ENCODE measurements around the gene MAGI1. TPM values are rescaled to one million over a fixed set of nuclear protein-coding genes. Genes with fewer than 3 reads are reported as not detected.

MAGI1 gene
- polyA plus RNA-seq, 1 of the 3 experiments (the other 2 are of a cell fraction): 10.3 TPM

DNA sequence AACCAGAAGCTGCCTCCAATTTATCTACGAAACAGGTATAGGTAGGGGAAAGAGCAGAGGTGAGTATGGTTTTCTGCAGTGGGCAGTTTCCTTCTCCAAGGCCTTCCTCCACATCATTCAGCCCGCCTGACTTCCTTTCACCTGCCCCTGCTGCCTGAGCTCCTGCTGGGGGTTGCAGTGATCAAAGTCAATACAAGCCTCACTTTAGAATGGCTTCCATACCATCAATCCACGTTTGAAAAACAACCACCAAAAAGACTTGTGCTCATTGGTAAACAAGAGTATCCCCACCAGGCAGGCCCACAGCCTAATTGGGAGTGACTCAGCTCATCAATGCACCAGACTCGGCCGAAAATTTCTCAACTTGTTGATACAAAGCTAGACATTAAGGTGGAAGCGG, 159.9 kb downstream of the MAGI1 start:
- Histone ChIP-seq H3K79me2 (ENCODE audit: insufficient read depth) (peaks cover 57% of the 10 kb centered on the region; the same call in 1 of the 2 replicates), H3K9me3 (no peaks in the 10 kb centered on the region), H3F3A (replicated peaks; ENCODE audit: insufficient read depth) (no peaks in the 10 kb centered on the region), H3K4me3 (ENCODE audit: low read depth in 2 of 2, low read length in 1 of 2) (no peak overlapping the region), H3K4me1 (ENCODE audit: control insufficient read depth in 1 of 2, insufficient read depth in 2 of 2, low read depth in 1 of 2, low read length in 1 of 2) (peaks cover 0 to 4% of the 10 kb centered on the region in 2 experiments; a peak in 1 of 4 replicates), H4K20me1 (ENCODE audit: insufficient read depth) (peaks cover 8% of the 10 kb centered on the region; the same call in 1 of the 2 replicates), H3K4me2 (no peak overlapping the region), H3K9ac (no peak overlapping the region), H3K36me3 (replicated peaks in 1 of 2; ENCODE audit: control insufficient read depth in 1 of 2, insufficient read depth in 2 of 2, low read length in 1 of 2) (no peaks in the 10 kb centered on the region), H3K27ac (ENCODE audit: low read depth in 2 of 2, low read length in 1 of 2) (no peak overlapping the region), H3K9me2 (no peaks in the 10 kb centered on the region), H2AFZ (ENCODE audit: low read depth) (no peak overlapping the region), H3K27me3 (ENCODE audit: insufficient read depth) (no peaks in the 10 kb centered on the region)
- 94% methylated on average over 6 of the region's 6 CpGs for WGBS (ENCODE audit: low lambda C conversion rate)
- TF ChIP-seq, protein P1, sequence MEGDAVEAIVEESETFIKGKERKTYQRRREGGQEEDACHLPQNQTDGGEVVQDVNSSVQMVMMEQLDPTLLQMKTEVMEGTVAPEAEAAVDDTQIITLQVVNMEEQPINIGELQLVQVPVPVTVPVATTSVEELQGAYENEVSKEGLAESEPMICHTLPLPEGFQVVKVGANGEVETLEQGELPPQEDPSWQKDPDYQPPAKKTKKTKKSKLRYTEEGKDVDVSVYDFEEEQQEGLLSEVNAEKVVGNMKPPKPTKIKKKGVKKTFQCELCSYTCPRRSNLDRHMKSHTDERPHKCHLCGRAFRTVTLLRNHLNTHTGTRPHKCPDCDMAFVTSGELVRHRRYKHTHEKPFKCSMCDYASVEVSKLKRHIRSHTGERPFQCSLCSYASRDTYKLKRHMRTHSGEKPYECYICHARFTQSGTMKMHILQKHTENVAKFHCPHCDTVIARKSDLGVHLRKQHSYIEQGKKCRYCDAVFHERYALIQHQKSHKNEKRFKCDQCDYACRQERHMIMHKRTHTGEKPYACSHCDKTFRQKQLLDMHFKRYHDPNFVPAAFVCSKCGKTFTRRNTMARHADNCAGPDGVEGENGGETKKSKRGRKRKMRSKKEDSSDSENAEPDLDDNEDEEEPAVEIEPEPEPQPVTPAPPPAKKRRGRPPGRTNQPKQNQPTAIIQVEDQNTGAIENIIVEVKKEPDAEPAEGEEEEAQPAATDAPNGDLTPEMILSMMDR (IDR thresholded peaks at IDR 0.05): no peak
- TF ChIP-seq, protein P2, sequence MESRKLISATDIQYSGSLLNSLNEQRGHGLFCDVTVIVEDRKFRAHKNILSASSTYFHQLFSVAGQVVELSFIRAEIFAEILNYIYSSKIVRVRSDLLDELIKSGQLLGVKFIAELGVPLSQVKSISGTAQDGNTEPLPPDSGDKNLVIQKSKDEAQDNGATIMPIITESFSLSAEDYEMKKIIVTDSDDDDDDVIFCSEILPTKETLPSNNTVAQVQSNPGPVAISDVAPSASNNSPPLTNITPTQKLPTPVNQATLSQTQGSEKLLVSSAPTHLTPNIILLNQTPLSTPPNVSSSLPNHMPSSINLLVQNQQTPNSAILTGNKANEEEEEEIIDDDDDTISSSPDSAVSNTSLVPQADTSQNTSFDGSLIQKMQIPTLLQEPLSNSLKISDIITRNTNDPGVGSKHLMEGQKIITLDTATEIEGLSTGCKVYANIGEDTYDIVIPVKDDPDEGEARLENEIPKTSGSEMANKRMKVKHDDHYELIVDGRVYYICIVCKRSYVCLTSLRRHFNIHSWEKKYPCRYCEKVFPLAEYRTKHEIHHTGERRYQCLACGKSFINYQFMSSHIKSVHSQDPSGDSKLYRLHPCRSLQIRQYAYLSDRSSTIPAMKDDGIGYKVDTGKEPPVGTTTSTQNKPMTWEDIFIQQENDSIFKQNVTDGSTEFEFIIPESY (IDR thresholded peaks at IDR 0.05; ENCODE audit: borderline replicate concordance, low read depth): no peak
- no peak for TF ChIP-seq RAD21 (IDR thresholded peaks at IDR 0.05; ENCODE audit: low read length)
- TF ChIP-seq NFIC (IDR thresholded peaks at IDR 0.05; ENCODE audit: borderline replicate concordance): no peak
- TF ChIP-seq EP300 (IDR thresholded peaks at IDR 0.05; ENCODE audit: borderline replicate concordance in 1 of 2, low read depth in 1 of 2, low read length in 1 of 2): no peak
- TF ChIP-seq GATA2 (CRISPR knock-in tag; IDR thresholded peaks at IDR 0.05): no peak
- no peak for TF ChIP-seq TCF12 (IDR thresholded peaks at IDR 0.05)
- TF ChIP-seq SIN3A (IDR thresholded peaks at IDR 0.05; ENCODE audit: borderline replicate concordance, low read depth, low read length): no peak
- DNase-seq: no peak
- ChIA-PET CTCF (interaction anchor here (1.1 kb wide), 1 partner anchor 26 kb away, joined by 3 read pairs; no protein-coding TSS in a partner anchor), POLR2A (no interaction called here)

DNA sequence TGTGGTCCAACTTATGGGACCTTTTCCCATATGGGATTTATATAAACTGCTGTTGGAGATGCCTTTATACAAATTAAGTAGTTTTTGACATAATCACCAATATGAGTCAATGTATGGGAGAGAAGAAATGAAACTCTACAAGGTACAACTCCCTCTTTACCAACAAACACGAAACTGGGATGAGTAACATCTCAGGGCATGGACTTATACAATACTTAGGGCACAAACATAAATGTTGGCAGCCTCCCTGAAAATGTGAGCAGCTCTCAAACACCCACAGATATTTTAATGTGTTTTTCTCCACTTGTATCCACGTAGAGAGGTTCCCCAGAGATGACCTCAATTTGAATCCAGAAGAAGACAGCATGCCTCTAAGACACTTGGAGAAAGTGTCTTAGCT, 161.6 kb downstream of the MAGI1 start:
- 88% methylated on average over 2 of the region's 2 CpGs for WGBS (ENCODE audit: low lambda C conversion rate)
- Histone ChIP-seq H4K20me1 (ENCODE audit: insufficient read depth) (peaks cover 8% of the 10 kb centered on the region; the same call in 1 of the 2 replicates), H3K4me2 (no peak overlapping the region), H3K4me3 (ENCODE audit: low read depth in 2 of 2, low read length in 1 of 2) (no peak overlapping the region), H3K9me2 (no peaks in the 10 kb centered on the region), H3K79me2 (ENCODE audit: insufficient read depth) (peaks cover 53% of the 10 kb centered on the region; the same call in 1 of the 2 replicates), H3K36me3 (replicated peaks in 1 of 2; ENCODE audit: control insufficient read depth in 1 of 2, insufficient read depth in 2 of 2, low read length in 1 of 2) (no peaks in the 10 kb centered on the region), H2AFZ (ENCODE audit: low read depth) (no peak overlapping the region), H3K4me1 (ENCODE audit: control insufficient read depth in 1 of 2, insufficient read depth in 2 of 2, low read depth in 1 of 2, low read length in 1 of 2) (peaks cover 0 to 2% of the 10 kb centered on the region in 2 experiments; a peak in 1 of 4 replicates), H3F3A (replicated peaks; ENCODE audit: insufficient read depth) (no peaks in the 10 kb centered on the region), H3K27me3 (ENCODE audit: insufficient read depth) (no peaks in the 10 kb centered on the region), H3K9ac (no peak overlapping the region), H3K27ac (ENCODE audit: low read depth in 2 of 2, low read length in 1 of 2) (no peak overlapping the region), H3K9me3 (no peaks in the 10 kb centered on the region)
- POLR2A ChIA-PET: no interaction called here
- TF ChIP-seq, protein P3, sequence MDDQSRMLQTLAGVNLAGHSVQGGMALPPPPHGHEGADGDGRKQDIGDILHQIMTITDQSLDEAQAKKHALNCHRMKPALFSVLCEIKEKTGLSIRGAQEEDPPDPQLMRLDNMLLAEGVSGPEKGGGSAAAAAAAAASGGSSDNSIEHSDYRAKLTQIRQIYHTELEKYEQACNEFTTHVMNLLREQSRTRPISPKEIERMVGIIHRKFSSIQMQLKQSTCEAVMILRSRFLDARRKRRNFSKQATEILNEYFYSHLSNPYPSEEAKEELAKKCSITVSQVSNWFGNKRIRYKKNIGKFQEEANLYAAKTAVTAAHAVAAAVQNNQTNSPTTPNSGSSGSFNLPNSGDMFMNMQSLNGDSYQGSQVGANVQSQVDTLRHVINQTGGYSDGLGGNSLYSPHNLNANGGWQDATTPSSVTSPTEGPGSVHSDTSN (IDR thresholded peaks at IDR 0.05): no peak
- TF ChIP-seq, protein P1 (IDR thresholded peaks at IDR 0.05): no peak
- TF ChIP-seq EP300 (IDR thresholded peaks at IDR 0.05; ENCODE audit: borderline replicate concordance in 1 of 2, low read depth in 1 of 2, low read length in 1 of 2): no peak
- no peak for TF ChIP-seq YY1 (IDR thresholded peaks at IDR 0.05; ENCODE audit: low read depth)
- TF ChIP-seq NRF1 (IDR thresholded peaks at IDR 0.05; ENCODE audit: low read depth, low read length): no peak
- TF ChIP-seq, protein P4, sequence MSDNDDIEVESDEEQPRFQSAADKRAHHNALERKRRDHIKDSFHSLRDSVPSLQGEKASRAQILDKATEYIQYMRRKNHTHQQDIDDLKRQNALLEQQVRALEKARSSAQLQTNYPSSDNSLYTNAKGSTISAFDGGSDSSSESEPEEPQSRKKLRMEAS (IDR thresholded peaks at IDR 0.05; ENCODE audit: low read depth): no peak
- TF ChIP-seq FOSL2 (IDR thresholded peaks at IDR 0.05; ENCODE audit: borderline replicate concordance, low read depth): no peak
- no peak for TF ChIP-seq ELF1 (IDR thresholded peaks at IDR 0.05)
- no peak for TF ChIP-seq FOXM1 (IDR thresholded peaks at IDR 0.05; ENCODE audit: low read depth)
- TF ChIP-seq, protein P2 (IDR thresholded peaks at IDR 0.05; ENCODE audit: borderline replicate concordance, low read depth): no peak
- no peak for TF ChIP-seq POLR2AphosphoS5 (IDR thresholded peaks at IDR 0.05; ENCODE audit: low read depth, low read length)
- no peak for TF ChIP-seq MXI1 (IDR thresholded peaks at IDR 0.05; ENCODE audit: low read depth, low read length)
- TF ChIP-seq EZH2phosphoT487 (IDR thresholded peaks at IDR 0.05; ENCODE audit: borderline replicate concordance, low read depth): no peak
- no peak for DNase-seq
- CTCF ChIA-PET: interaction anchor here (1.1 kb wide), 1 partner anchor 29 kb away, joined by 3 read pairs; no protein-coding TSS in a partner anchor

Data from SK-N-SH (cell line).